SH-SY5Y (cell line): ENCODE measurements around the gene UQCRHL.

Experiments
- GATA2 ChIP-seq: IDR thresholded peaks from 2 replicates; pipeline ENCODE4 v1.6.1; 2011; ENCODE audit warnings: mild to moderate bottlenecking, low read depth, low read length
- GATA3 ChIP-seq: IDR thresholded peaks from 2 replicates; pipeline ENCODE4 v1.6.1; 2011; ENCODE audit warnings: low read depth, mild to moderate bottlenecking, low read length, moderate library complexity

DNA sequence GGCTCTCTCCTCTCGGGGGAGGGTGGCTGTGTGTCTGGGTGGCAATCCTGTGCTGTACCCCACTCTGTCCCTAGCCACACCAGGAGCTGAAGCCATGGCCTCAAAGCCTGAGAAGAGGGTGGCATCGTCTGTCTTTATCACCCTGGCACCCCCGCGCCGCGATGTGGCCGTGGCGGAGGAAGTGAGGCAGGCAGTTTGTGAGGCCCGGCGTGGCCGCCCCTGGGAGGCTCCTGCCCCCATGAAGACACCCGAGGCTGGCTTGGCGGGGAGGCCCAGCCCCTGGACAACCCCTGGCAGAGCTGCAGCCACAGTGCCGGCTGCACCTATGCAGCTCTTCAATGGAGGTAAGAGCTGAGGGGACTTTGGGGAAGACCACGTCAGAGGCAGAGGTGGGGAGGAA is 42.6 kb downstream of the UQCRHL start:
- TF ChIP-seq GATA2 (no peak), GATA3 (no peak)
